ENCODE measurements around the gene CD48.

Gene CD48

DNA sequence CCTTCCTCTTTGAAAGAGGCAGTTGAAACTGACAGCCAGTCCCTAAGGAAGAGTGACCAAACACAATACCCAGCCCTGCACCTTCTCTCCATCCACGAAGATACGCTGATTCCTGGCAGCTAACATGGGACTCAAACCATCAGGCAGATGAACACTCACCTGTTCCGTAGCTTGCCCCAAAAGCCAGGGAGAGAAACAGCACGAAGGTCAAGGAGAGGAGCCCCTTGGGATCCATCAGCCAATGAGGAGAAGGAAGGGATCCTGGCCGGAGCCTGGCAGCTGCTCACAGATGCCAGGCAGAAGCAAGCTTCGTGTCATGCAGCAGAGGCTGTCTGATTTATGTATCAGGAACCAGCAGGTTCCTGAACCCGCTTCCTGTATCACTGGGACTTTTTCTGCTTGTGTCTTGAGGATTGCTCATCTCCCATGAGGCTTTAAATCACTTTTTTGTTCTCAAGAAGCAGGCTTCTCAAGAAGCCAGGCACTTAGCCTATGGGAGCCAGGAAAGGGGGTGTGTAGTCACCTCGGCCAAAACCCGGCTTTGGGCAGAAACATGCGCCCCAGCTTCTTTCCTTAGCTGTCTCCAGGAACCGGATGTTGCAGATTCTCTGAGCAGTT, 64.8 kb downstream of the CD48 start, which contains the start of gene SLAMF1:
Gene SLAMF1, minus strand, starts transcription at position 334 of the 618 bp plus-strand sequence. Its CDS starts 99 bp downstream, at position 235.
- DNase-seq: no peak

DNA sequence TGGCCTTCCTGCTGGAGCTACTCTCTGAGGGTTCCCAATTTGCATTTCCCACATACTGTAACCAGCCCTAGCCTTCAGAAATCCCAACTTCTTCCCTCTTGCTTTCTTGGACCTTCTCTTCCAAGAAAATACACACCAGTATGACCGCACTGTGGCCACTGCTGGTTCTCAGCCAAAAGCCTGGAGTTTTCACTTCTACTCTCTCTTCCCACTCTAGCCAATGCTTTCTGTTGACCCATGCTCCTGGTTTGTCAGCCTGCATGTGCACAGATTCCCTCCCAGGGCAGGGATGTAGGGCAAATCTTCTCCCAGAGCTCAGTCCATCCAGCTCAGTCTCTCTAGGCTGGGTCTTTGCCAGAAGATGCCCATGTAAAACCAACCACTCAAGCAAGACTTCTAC, 65.4 kb downstream of the CD48 start:
- no peak for DNase-seq

DNA sequence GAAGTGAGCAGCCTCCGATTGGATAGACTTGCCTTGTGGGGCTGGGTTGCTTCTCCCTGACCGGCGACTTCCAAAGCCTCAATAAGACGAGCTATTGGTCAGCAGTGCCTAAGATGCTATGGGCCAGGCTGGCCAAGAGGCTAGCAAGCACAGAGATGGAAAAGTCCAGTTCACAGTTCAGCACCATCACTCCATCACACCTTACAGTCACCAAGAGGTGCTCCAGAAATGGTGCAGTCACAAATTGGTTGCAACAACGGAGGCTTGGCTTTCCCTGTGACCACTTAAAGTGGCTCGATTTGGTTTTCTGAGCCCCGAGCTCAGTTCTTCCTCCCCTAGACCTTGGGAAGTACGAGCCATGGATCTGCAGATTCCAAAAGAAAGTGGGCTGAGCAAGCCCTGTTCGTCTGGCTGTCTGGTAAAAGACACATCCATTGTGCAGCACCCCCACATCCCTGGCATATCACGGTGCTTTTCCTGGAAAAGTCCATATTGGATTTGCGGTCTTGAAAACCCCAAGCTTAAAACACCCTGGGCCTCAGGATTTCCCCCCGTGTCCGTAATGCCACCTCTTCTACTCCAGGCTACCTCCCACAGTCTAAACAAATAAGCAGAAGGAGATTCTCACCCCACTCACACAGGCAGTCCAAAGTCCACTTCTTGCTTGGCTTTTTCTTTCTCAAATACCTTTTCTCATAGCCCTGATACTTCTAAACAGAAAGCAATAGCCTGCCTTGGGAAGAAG, 66.1 kb downstream of the CD48 start:
- no peak for DNase-seq

DNA sequence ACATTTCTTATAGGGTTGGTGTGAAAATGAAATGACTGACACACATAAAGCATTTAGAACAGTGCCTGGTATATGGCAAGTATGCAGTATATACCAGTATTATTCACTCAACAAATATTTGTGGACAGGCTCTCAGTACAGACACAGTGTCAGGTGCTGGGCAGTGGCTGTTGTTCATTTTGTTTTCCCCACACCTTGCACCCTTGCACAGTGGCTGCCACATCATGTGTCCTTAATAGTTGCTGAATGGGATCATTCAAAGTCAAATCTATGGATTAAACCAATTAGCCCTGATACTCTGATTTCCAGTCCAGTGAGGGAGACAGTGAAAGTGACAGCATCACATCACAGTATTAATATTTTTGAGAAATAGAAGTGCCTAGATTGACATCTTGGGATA, 67.2 kb downstream of the CD48 start:
- no peak for DNase-seq

DNA sequence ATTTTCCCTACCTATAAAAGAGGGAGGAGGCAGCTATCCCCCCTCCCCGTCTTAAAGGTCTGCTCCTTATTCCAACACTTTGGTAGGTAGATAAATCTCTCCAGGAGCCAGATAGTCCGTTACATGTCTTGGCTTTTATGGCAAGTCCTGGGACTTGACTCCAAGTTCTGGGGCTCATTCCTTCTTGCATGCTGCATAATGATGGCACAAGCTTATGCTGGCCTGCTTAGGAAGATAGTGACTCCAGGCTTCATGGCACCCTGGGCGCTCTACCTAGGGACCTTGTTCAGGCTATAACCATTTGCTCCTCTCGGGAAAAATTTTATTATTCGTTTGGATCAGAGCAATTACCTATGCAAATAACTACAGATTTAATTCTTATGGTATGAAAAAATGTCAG, 68.5 kb downstream of the CD48 start:
- DNase-seq: no peak

DNA sequence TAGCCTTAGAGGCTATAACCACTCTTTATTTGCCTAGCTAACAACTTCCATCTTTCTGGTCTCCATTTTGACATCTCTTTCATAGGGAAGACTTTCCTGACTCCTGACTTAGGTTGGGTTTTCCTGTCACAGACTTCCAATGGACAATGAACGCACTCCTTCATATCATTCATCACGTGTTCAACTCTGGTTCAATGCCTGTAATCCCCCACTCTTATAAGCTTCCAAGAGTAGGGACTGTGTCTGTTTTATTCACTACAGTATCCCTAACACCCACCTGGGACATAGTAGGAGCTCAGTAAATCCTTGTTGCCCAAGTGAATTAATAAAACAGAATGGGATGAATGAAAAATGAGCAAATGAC, 69.4 kb downstream of the CD48 start:
- DNase-seq: no peak

DNA sequence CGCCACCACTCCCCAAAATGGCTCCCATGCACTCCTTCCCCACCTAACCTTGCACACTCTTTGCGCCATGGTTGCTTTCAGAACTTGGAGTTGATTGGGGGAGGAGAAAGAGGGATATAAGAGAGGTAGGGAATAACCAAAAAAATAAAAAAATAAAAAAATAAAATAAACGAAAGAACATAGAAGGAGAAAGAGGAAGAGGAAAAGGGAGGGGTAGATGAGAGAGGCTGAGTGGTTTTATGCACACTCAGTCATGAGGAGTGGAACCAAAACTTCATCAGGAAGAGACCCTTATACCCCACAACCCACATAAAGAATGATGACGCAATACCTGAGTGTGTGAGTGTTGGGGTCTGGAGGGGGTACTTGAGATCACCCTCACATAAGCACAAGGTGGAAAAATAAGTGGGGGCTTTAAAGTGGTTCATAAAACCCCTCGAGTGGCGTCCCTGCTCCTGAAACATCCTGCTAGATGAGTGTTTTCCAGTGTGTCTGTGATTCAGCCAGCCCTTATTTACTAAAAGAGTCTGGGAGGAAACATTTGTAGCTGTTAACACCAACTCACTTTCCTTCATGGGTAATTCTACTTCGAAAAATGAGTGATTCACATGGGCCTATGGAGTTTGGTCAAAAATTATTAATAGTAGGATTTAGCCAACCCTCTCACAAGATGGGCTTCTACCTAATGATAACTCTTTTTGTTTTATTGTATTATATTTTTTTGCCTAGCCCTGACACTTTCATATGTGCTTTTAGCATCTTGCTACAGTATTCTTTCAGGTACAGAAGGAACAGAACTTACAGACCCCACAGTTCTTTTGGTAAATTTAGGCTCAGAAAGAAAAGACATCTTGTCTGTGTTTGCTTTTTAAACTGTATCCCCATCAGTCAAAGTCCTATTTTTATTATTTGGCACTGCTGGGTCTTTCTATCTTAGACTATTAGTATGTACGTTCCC, 70.0 kb downstream of the CD48 start:
- DNase-seq: no peak

DNA sequence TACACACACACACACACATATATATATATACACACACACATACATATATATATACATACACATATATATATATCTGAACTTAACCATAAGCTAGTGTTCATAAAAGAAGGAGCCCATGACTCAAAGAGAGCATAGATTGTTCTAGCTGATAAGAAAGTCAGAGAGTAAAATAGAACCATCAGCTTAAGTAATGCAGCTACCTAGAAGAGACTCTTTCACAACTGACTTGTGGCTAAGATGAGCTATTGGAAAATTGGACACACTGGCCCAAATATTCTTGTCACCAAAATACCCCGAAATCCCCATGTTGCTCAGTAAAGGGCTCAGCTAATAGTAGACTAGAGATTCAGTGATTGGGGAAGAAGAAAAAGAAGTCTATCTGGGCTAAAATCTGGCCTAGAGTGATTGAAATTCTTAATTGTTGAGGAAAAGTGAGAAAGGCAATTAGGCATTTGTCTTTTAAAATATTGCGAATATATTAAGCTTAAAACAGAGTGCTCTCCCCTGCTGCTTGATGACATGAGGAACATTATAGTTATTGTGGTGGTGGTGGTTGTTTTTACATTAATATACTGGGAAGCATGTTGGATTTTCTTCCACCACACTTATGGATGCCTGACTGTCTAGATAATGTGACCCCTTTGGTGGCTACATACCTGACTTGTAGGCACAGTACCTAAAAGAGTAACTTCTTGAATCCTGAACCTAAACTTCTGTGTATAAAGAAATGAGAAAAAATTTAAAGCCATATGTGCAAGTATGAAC, 71.1 kb downstream of the CD48 start:
- DNase-seq: no peak

DNA sequence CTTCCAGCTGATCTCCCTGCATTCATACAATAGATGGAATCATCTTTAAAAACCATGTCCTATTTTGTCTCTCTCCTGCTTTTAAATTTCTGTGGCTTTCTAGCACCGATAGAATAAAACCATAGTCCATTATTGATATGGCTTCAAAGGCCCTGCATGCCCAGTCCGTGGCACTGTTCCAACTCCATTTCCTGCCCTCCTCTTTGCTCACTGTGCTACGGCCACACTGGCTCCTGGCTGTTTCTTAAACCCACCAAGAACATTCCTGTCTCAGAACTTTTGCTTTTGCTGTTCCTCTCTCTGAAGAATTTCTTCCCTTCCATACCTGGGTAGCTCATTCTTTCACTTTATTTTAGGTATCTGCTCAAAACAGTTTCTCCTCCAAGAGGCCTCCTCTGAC, 72.0 kb downstream of the CD48 start:
- DNase-seq: no peak

DNA sequence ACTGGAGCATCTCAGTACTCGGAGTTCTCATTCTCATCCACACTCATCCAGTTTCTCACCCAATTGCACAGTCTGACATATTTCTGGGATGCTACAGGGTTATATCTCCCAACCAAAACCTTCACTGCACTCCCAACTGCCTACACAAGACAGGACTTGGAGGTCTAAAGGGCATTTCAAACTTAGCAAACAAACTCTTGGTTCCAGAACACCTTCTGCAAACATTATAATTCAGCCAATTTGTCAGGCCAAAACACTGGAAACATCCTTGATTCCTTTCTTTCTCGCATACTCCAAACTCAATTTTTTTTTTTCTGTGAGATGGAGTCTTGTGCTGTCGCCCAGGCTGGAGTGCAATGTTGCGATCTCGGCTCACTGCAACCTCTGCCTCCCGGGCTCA, 72.7 kb downstream of the CD48 start:
- no peak for DNase-seq

DNA sequence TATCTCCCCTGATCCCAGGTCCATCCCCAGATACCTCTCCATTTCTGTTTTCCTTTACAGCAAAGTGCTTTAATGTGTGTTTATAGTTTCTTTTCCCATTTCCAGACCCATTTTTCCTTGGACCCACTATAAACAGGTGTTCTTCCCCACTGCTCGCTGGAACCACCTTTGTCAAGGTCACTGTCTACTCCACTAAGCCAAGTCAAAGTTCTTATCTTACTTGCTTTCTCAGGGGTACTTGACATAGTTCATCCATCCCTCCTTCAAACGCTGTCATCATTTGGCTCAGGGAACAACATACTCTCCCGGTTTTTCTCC, 73.1 kb downstream of the CD48 start:
- no peak for DNase-seq

DNA sequence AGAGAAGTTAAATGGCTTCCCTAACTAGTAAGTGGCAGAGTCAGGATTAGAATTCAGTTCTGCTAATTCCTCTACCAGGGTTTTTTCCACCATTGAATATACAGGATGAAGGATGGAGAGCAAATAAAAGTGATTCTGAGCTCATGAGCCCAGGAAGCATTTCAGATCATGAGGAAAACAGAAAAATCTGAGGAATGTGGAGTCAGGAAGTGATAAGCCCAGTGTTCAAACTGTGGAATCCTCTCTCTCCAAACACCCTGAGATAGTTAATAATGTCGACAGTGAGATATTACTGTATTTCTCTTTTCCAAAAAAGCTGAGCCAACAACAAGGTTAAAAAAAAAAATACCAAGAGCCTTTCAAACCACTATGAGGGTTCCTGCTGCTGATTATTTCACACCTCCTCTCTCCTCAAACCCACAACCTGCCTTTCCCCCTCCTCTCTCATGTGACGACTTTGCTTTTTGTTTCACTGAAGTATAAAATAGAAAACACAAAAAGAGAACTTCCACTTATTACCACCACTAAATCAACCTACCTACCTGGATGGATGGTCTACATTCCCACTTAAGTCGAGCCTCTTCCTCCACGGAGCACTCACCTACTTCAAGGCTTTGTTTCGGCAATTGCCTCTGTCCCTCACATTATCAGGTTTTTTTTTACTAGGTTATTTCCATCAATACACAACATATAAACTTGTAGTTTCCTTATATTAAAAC, 73.6 kb downstream of the CD48 start:
- no peak for DNase-seq

DNA sequence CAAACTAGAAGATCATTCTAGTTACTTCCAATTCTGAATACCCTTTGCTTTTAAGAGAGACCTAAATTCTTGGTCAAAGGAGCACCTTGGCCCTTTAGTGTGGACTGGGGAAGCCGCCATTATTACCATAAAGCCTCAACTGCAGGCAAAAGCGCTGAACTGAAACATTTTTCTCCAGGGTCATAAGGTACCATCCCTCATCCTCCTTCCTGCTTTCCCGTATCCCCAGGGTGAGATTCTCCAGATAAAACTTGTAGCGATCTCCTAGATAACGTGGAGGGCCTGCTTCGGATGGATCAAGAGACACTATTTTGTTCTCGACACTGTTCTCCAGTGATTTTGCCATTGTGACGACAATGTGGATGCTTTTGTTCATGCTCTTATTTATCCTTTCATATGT, 74.6 kb downstream of the CD48 start:
- DNase-seq: no peak

DNA sequence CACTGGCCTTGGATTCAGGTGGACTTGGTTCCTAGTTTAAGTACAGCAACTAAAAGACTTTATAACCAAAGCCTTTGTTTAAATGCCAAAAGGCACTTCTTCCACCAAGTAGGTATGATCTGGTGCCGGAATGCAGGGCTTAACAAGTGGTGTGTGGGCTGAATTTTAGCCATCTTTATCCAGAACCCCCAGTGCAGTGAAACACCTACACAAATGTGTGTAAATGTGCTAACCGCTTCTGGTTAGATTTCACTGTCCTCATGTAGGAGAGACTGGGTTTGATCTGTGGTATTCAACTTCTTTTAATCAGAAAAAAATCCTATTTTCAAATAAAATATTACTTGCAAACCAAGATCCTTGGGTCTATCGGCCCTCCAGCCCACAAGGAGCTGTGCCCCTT, 75.1 kb downstream of the CD48 start:
- DNase-seq: no peak

DNA sequence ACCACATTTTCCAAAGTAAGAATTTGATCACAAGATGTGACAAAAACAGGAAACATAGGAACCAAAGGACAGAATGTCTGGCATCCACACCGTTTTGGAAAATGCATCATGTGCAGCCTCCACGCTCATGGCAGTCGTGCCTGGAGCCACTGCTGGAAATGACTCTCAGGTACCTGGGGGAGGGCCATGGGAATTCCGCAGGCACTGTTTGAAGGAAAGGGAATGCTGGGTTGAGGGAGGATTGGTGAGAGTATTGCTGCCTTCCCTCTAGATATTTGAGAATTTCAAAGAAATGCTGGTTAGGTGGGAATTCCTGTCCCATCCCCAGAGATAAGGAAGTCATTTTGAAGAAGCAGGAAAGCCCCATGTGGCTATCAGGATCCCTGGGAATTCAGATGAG, 75.5 kb downstream of the CD48 start:
- DNase-seq: no peak

DNA sequence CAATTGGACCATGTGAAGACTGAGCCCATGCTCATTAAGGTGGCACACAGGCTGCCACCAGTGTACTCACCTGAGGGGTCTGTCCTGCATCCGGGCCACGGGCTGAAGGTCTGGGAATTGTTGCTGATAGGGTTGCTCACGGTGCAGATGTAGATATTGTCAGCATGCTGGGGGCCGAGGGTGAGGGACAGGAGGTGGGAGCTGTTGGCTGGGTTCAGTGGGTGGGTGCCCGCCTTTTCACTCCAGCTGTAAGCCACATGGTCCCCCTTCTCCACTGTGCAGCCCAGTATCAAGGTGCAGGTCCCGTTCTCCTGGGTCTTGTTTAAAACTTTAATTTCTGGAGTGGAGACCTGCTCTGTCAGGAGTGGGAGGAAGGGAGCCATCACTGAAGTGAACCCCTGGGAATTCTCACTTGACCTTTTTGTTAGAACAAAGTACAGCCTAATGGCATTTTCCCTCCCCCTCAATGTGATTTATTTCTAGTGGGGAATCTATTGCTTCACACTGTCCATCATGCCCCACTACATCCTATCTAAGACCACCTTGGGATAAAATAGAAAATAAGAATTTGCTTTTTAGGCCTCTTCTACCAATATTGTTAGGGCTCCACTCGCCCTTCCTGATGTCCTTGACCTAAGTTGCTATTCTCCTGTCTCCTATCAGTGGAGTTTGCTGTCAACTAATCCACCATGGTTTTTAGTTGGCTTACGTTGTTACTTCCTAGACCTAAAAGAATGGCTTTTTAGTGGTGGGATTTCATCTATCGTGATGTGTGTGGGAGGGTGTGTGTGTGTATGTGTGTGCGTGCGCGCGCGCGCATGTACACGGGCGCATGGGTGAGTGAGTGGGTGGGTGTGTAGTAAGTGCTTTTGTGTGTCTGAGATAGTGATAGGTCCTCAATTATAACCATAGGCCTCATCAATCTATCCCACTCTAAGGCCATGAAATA, 76.8 kb downstream of the CD48 start:
- DNase-seq: no peak

DNA sequence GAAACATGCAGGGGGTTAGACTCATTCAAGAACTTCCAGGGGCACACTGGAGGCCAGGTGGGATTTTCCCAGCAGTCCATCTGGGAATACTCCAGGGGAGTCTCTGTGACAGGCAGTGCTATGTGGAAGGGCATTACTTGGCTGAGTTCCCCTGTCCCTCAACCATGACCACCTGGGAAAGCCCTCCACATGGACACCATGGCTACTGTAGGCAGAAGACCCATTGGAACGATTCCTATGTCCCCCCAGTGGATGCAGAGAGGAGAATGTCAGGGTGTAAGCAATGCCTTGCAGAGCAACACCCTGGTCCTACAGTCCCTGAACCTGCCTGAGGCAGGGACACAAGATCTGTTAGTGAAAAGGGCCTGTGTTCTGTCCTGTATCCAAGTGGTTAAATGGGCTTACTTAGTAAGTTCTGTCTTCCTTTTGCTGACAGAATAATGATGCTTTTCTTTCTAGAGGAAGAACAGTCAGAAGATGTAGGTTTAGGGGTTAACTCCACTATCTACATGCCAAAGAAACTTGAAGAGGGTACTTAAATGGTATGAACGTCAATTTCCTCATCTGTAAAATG, 78.2 kb downstream of the CD48 start:
- no peak for DNase-seq

DNA sequence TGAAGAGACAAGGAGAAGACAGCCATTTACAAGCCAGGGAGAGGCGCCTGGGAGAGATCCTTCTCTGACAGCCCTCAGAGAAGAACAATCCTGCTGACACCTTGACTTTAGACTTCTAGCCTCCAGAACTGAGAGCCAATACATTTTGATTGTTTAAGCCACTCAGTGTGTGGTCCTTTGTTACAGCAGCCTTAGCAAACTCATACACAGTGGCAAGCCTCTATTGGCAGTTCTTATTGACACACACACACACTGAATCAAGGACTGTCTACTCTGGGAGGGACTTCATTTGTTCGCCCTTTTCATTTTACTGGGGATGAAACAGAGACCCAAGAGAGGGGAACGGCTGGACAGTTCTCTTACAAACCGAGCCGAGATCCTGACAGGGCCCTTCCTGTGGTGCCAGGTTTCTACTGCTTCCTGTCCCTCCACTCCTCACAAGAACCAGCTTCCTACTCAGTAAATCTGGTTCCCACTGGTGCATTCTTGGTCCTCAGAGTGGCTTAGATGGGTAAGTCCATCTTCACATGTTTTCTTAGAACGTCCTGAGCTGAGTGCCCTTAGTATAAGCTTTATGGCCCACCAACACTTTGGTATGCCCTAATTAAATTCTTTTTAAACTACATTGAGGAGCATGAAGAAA, 79.5 kb downstream of the CD48 start:
- DNase-seq: no peak

DNA sequence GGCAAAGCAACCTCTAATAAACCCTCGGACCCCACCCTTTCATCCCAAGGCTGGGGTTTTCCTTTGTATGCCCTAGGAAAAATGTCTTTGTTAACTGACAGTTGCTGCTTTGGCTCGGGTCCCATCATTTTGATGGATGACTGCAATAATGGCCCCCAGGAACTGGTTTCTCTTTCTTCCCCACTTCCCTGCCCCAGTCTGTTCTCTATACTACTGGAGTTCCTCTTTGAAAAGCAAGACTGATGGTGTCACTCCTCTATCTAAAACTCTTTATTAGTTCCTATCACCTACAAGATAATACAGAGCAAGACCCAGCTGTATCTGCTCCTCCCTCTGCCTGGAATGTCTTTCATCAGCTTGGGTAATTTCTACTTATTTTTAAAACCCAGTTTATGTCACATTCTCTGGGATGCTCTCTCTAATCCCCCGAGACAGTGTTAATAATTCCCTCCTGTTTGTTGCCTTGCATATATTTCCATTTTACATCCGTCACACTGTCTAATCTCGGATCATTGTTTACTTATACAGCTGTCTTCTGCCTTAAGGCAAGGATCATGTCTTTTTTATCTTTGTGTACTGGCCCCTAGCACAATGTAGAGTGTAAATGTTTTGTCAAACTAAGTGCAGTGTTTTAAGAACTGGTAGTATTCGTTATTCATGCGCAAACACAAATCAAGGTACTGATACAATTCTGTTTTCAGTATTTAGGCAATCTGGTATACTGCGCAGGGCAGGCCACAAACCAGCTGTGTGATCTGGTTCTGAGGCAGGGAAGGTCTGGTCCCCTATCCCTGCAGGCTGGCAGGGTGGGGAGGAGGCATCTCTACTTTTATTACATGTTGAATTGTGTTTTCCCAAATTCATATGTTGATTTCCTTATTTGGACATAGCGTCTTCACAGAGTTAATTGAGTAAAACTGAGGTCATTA, 80.8 kb downstream of the CD48 start:
- no peak for DNase-seq
